Measurements from ENCODE around the gene PHYHIPL. TPM values are rescaled to one million over a fixed set of nuclear protein-coding genes. Genes with fewer than 3 reads are reported as not detected.

PHYHIPL gene
- total RNA-seq, 1 donor from 2014 or later, result 0.23 TPM

DNA sequence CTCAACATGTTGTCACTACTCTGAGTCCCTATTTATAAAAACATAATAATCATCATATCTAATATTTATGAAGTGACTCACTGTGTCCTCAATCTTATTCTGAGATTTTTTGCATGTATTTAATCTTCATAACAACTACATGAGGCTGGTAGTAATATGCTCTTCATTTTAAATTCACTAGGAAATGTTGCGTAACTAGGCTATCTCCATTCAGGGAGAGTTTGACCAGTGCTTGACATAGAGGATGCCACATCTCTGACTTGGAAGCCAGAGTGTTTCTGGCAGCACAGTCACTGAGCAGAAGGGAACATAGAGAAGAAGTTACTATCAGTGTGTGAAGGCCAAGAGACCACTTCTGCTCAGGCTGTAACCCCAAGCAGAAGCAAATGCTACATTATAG lies 97.0 kb downstream of the PHYHIPL start:
- TF ChIP-seq, protein P1, sequence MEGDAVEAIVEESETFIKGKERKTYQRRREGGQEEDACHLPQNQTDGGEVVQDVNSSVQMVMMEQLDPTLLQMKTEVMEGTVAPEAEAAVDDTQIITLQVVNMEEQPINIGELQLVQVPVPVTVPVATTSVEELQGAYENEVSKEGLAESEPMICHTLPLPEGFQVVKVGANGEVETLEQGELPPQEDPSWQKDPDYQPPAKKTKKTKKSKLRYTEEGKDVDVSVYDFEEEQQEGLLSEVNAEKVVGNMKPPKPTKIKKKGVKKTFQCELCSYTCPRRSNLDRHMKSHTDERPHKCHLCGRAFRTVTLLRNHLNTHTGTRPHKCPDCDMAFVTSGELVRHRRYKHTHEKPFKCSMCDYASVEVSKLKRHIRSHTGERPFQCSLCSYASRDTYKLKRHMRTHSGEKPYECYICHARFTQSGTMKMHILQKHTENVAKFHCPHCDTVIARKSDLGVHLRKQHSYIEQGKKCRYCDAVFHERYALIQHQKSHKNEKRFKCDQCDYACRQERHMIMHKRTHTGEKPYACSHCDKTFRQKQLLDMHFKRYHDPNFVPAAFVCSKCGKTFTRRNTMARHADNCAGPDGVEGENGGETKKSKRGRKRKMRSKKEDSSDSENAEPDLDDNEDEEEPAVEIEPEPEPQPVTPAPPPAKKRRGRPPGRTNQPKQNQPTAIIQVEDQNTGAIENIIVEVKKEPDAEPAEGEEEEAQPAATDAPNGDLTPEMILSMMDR (conservative IDR thresholded peaks at IDR 0.05; ENCODE audit: low read depth, low read length), result no peak

DNA sequence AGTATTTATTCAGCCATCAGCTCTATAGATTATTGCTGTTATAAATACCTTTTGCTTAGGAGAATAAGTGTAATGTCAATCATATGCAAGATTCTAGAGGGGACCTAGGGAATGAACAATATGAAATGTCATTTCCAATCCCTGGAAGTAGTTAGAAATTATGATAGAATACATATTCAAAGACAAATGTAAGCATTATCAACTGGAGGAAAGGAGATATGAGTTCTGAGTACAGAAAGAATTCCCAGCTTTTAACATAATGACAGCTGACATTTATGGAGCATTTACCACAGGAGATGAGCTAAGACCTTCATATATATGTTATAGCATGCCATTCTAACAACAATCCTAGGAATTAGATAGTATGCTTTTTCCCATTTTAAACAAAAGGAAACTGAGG lies 99.7 kb downstream of the PHYHIPL start:
- no peak for DNase-seq (ENCODE audit: low read depth)
- H3K4me3 ChIP-seq (ENCODE audit: low read depth, low read length), result no peak overlapping the region
- TF ChIP-seq, protein P1 (conservative IDR thresholded peaks at IDR 0.05; ENCODE audit: low read depth, low read length), result no peak

More for the DNA sequence above, 97.0 kb downstream of the PHYHIPL start:
- DNase-seq (ENCODE audit: low read depth), result no peak
- no peak overlapping the region for H3K4me3 ChIP-seq (ENCODE audit: low read depth, low read length)

DNA sequence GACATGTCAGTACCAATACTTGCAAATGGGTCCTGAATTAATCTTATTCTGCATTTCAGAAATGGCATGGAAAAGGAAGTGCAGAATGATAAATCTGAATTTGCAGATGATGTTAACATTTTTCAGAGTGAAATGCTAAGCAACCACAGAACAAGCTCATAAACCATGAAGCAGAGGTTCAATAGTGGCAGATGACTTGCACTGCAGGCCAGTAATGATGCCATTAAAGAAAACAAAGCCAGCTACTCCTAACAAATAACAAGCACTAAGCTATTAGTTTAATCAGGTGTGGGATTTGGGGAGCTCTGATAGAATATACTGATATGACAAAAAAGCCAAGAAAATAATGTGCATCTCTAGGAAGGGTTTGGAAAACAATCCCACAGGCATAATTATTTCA lies 100.5 kb downstream of the PHYHIPL start:
- no peak overlapping the region for H3K4me3 ChIP-seq (ENCODE audit: low read depth, low read length)
- TF ChIP-seq, protein P1 (conservative IDR thresholded peaks at IDR 0.05; ENCODE audit: low read depth, low read length), result no peak
- DNase-seq (ENCODE audit: low read depth), result no peak

DNA sequence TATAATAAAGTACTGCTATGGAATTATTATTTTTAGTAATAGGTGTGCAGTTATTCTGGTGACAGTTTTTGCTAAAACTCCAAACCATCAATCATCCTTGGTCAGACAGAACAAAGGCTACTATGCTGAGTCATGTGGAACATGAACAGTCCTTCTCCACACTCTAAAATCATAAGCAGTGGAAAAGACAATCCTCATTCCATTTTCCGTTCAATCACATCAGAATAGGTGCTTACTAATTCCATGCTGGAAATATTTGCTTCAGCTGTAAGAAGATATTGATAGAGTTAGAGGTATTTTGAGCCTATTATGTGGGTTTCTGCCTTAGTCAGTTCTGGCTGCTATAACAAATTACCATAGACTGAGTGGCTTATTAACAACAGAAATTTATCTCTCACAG lies 103.0 kb downstream of the PHYHIPL start:
- no peak overlapping the region for H3K4me3 ChIP-seq (ENCODE audit: low read depth, low read length)
- TF ChIP-seq, protein P1 (conservative IDR thresholded peaks at IDR 0.05; ENCODE audit: low read depth, low read length), result no peak
- DNase-seq (ENCODE audit: low read depth), result no peak

DNA sequence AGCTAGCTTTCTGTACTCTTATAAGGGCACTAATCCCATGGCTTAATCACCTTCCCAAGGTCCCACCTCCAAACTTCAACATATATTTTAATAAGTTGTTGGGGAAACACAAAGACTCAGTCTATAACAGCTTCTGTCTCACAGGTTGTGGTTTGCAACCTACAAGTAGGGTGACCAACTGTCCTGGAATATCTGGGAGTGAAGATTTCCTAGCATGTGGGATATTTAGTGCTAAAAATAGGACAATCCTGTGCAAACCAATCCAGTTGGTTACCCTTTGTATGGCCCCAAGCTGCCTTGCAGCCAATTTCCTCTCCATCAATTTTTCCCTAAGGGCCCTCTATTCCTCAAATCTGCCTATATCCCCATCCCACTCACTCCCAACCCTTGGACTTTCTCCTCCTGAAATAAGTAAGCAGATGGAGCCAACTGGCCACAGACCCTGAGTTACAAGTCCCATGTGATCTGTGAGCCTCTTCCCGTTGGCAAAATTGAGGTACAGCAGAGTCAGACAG lies 103.6 kb downstream of the PHYHIPL start:
- TF ChIP-seq, protein P1 (conservative IDR thresholded peaks at IDR 0.05; ENCODE audit: low read depth, low read length), result no peak
- H3K4me3 ChIP-seq (ENCODE audit: low read depth, low read length), result no peak overlapping the region
- DNase-seq (ENCODE audit: low read depth), result no peak

DNA sequence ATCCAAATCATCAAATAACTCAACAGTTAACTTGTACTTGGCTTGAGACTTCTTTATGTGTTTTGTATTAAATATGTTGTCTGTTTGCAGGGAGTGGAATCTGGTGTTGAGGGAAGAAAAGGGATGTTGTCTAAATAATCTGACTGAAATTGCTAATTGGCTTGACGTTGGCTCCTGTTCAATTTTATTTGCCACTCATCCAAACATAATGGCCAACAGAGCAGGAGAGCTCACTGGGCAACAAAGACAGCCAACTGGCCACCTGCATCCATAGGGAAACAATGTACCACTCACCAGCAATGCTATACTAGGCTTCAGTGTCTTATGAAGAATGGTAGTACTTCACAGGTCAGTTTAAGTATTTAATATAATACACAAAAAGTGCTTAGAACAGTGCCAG lies 105.4 kb downstream of the PHYHIPL start:
- no peak for DNase-seq (ENCODE audit: low read depth)
- TF ChIP-seq, protein P1 (conservative IDR thresholded peaks at IDR 0.05; ENCODE audit: low read depth, low read length), result no peak
- no peak overlapping the region for H3K4me3 ChIP-seq (ENCODE audit: low read depth, low read length)

DNA sequence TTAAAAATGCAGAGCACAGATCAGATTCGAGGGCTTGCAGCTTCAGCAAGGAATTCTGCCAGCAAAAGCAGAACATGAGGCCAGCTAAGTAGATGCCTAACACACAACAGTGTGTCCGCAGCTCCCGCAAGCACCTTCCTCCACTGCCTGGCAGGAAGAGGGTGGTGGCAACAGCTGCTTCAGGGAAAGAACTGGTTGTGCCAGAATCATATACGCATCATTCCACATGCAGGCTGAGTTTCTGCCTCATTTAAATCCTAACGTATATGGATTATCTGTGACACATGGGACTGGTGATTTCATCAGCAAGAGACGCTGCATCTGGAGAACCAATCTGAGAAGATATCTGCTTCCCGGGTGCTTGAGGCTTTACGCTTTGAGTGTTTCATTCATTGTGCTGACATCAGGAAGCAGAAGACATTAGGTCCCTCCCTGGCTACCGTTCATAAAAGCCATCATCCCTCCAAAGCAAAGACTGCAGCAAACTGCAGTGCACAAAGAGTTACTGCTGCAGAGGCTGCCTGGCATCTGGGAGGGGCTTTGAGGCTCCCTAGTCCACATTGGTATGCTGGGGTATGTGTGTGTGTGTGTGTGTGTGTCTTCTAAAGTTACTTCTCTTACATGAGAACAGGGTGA lies 107.1 kb downstream of the PHYHIPL start:
- no peak for DNase-seq (ENCODE audit: low read depth)
- TF ChIP-seq, protein P1 (conservative IDR thresholded peaks at IDR 0.05; ENCODE audit: low read depth, low read length), result no peak
- H3K4me3 ChIP-seq (ENCODE audit: low read depth, low read length), result no peak overlapping the region

All from epithelial cell of proximal tubule (primary cell).